ENCODE data around the gene TNFAIP8L3. TPM values are rescaled to one million over a fixed set of nuclear protein-coding genes. Genes with fewer than 3 reads are reported as not detected.
A peak's percentile ranks its signal among the peaks of the same experiment; 100 is the strongest.

The TNFAIP8L3 gene
- not detected in 2 replicates for total RNA-seq (2011; cell fraction: chromatin; rRNA removed; ENCODE audit: low replicate concordance)
- total RNA-seq (2011; cell fraction: nucleolus; rRNA removed) = not detected in 2 replicates
- not detected in 2 replicates for total RNA-seq (2011; cell fraction: nucleoplasm; rRNA removed)
- not detected in 2 replicates for total RNA-seq (2014; rRNA removed)
- total RNA-seq (2014; rRNA removed; fragmentation: Illumina TruSeq; extraction: Trizol) = not detected in 2 replicates
- total RNA-seq (2015; rRNA removed; fragmentation: Illumina TruSeq; extraction: Trizol) = not detected in 2 replicates
- 0.11 TPM in 1 of 2 replicates, not detected in the other for total RNA-seq (2021)
- polyA plus RNA-seq (2011; rRNA removed) = not detected in 2 replicates
- not detected in 2 replicates for polyA plus RNA-seq (2011; cell fraction: cytosol; rRNA removed)
- polyA plus RNA-seq (2011; cell fraction: nucleus; rRNA removed) = not detected in 2 replicates
- 0.06 and 0.08 TPM in 2 replicates for polyA plus RNA-seq (2012)
- not detected in 2 replicates for polyA plus RNA-seq (2014; fragmentation: Illumina TruSeq; extraction: Trizol)
- under 1 TPM in 1 of 2 experiments, not detected in 1; 0.13 TPM for polyA plus RNA-seq (2014; fragmentation: Nextera tagmentation; extraction: Ambion mirVana)
- polyA plus RNA-seq (2014; rRNA removed) = not detected in 2 replicates
- polyA minus RNA-seq (2011; rRNA and poly(A)+ RNA removed) = not detected in 2 replicates
- polyA minus RNA-seq (2011; cell fraction: cytosol; rRNA and poly(A)+ RNA removed) = not detected in 2 replicates
- not detected in 2 replicates for polyA minus RNA-seq (2011; cell fraction: nucleus; rRNA and poly(A)+ RNA removed)
- not detected for Bru-seq, nascent RNA
- BruChase-seq, experiment 1, labeled RNA remaining after a 2-hour chase = percentile 1 among the genes with signal in this experiment
- BruChase-seq, experiment 2, labeled RNA remaining after a 6-hour chase = not detected
- long read RNA-seq, experiment 1 = 0 reads
- long read RNA-seq, experiment 2 = 0 reads
- long read RNA-seq, experiment 3 = 0 reads

DNA sequence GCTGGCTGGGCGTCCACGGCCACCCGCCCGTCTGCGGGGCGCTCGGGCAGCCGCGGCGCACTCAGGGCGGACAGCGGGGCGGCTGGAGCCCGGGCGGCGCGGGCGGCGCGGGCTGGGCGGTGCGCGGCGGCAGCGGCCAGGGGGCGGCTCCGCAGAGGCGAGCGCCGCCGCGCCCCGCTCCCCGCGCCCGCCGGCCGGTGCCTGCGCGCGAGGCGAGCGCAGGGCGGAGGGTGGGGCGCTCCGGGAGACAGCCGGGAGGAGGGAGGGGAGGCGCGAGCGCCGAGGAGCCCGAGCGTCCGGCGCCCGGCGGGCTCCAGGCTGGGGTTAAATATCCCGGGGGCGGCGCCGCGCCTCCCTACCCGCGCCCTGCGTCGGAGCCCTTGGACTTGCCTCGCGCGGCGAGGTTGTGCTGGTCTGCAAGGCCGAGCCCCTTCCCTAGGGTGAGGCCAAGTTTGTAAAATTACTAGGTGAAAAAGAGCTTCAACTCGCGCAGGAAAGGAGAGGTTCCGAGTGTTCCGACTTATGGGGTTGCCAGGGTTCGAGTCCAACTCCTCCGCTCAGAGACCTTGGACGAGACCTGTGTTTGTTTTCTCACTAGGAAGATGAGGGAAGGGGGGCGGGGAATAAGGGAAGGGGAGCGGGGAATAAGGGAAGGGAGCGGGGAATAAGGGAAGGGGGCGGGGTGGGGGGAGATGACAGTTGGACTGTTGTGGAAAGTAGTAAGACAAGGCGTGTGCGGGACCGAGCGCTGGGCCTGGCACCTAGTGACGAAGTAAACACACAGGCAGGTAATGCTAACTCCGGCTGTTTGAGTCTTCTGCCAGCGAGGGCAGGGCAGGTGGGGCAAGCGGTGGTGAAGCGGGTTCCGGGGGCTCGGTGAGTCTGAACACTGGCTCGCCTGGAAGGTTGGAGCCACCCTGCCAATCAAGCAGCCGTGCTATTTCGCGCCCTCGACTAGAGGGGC lies at the start of gene TNFAIP8L3:
TSS of gene TNFAIP8L3 (minus strand) at position 301 of the 964 bp plus-strand sequence. CDS start 311 bp downstream, outside the sequence.
- Histone ChIP-seq H3K27ac (ENCODE audit: extremely low read depth, low read depth, low read length) (no peak within 1 kb of the TSS), H3K4me2 (ENCODE audit: insufficient read depth, low read length) (no peak within 1 kb of the TSS), H3K9me3 (replicated peaks; ENCODE audit: control insufficient read depth, insufficient read depth, low read depth, low read length) (no peaks in the 10 kb centered on the region), H3K79me2 (ENCODE audit: control insufficient read depth, insufficient read depth, low read length) (no peaks in the 10 kb centered on the region), H3K4me3 (no peak within 1 kb of the TSS), H3K9me1 (ENCODE audit: control insufficient read depth, insufficient read depth, low read length) (no peaks in the 10 kb centered on the region), H4K20me1 (replicated peaks; ENCODE audit: control insufficient read depth, insufficient read depth, low read length) (0 out of 2 replicates have a peak, but pooled peaks cover 5% of the 10 kb centered on the region), H3K4me1 (replicated peaks in 1 of 2; ENCODE audit: control insufficient read depth in 2 of 2, insufficient read depth in 2 of 2, low read length in 2 of 2) (peaks cover 0 to 8% of the 10 kb centered on the region in 2 experiments; a peak in 1 of 5 replicates), H2AFZ (ENCODE audit: low read depth, low read length) (no peak within 1 kb of the TSS), H3K36me3 (ENCODE audit: control insufficient read depth, insufficient read depth, low read length) (no peaks in the 10 kb centered on the region), H3K27me3 (ENCODE audit: control insufficient read depth in 2 of 2, insufficient read depth in 2 of 2, low read length in 2 of 2) (peaks cover 0 to 5% of the 10 kb centered on the region in 2 experiments; a peak in 1 of 5 replicates), H3K9ac (ENCODE audit: insufficient read depth in 1 of 2, low read depth in 2 of 2, low read length in 2 of 2) (no peak within 1 kb of the TSS)
- intact Hi-C loops (cut with micrococcal nuclease) (no loop called here), in situ Hi-C loops (cut with MboI) (no loop called here)
- 68% methylated on average over 25 of the region's 98 CpGs for whole genome bisulfite sequencing (ENCODE audit: insufficient coverage, low coverage, missing lambda C conversion rate)
- FAIRE-seq (no peak), DNase-seq (ENCODE audit: extremely low read depth in 1 of 4, low spot score in 3 of 4) (no peak), ATAC-seq (no peak)
- POLR2A ChIA-PET = no interaction called here
- no TSS peak for BruUV-seq (replicated peaks)
- CTCF ChIA-PET (ENCODE audit: low intra/inter-chr PET ratio) = no interaction called here
- 0 out of 2 replicates have a peak, but pooled peaks have one; percentile 27 for TF ChIP-seq POLR2G (IDR thresholded peaks at IDR 0.05; ENCODE audit: low read depth, low read length)
- no peak for TF ChIP-seq DIDO1 (tag; IDR thresholded peaks at IDR 0.05; ENCODE audit: low read depth)

Data from K562 (cell line).